Mesothelial cell of epicardium (in vitro differentiated cells): ENCODE results near the gene NFASC. TPM values are rescaled to one million over a fixed set of nuclear protein-coding genes. Genes with fewer than 3 reads are reported as not detected.

Source experiments
- DNase-seq, 2 experiments: peaks; one replicate each; pipeline ENCODE4 v3.0.0; 2021; ENCODE audit warnings: low spot score in 2 of 2; ENCODE audit not compliant: unreplicated experiment in 2 of 2
- H3K27ac Mint-ChIP-seq: 2 replicates; pipeline ENCODE4 v1.8.0; 2021; ENCODE audit warnings: mixed read lengths
- H3K27me3 Mint-ChIP-seq: 2 replicates; pipeline ENCODE4 v1.8.0; 2021; ENCODE audit warnings: low read depth, mixed read lengths
- H3K36me3 Mint-ChIP-seq: 2 replicates; pipeline ENCODE4 v1.8.0; 2021; ENCODE audit warnings: mixed read lengths
- H3K4me1 Mint-ChIP-seq: 2 replicates; pipeline ENCODE4 v1.8.0; 2021; ENCODE audit warnings: mixed read lengths
- H3K4me3 Mint-ChIP-seq: 2 replicates; pipeline ENCODE4 v1.8.0; 2021; ENCODE audit warnings: mild to moderate bottlenecking, moderate library complexity, mixed read lengths
- H3K9me3 Mint-ChIP-seq: 2 replicates; pipeline ENCODE4 v1.8.0; 2021; ENCODE audit warnings: mixed read lengths
- total RNA-seq: library from RNA; stranded (reverse); gene quantifications from 3 replicates; pipeline ENCODE4 v1.2.1, GENCODE V29; 2021
- TF ChIP-seq, protein P1 (sequence below): fragments of 200-600 bp; sonication (generic); IDR thresholded peaks from one replicate; pipeline ENCODE4 v1.5.0; 2021; ENCODE audit warnings: antibody characterized with exemption; ENCODE audit not compliant: unreplicated experiment

NFASC gene
- total RNA-seq, 1 donor from 2014 or later = 0.72 TPM

DNA sequence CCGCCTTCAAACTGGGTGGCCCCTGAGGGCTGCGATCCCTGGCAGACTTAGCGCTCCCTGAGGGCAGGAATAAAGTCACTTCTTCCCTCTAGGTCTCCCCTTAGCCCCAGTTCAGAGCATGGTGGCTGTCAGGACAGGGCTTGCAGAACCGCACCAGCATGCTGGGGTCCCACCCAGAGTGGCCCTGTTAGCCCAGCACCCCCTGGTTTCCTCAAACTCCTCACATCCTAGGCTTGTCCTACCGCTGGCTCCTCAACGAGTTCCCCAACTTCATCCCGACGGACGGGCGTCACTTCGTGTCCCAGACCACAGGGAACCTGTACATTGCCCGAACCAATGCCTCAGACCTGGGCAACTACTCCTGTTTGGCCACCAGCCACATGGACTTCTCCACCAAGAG lies 188.2 kb downstream of the NFASC start:
- peaks cover 23% of the 10 kb centered on the region for H3K27me3 Mint-ChIP-seq
- H3K9me3 Mint-ChIP-seq = no peaks in the 10 kb centered on the region
- DNase-seq = no peak
- TF ChIP-seq, protein P1, sequence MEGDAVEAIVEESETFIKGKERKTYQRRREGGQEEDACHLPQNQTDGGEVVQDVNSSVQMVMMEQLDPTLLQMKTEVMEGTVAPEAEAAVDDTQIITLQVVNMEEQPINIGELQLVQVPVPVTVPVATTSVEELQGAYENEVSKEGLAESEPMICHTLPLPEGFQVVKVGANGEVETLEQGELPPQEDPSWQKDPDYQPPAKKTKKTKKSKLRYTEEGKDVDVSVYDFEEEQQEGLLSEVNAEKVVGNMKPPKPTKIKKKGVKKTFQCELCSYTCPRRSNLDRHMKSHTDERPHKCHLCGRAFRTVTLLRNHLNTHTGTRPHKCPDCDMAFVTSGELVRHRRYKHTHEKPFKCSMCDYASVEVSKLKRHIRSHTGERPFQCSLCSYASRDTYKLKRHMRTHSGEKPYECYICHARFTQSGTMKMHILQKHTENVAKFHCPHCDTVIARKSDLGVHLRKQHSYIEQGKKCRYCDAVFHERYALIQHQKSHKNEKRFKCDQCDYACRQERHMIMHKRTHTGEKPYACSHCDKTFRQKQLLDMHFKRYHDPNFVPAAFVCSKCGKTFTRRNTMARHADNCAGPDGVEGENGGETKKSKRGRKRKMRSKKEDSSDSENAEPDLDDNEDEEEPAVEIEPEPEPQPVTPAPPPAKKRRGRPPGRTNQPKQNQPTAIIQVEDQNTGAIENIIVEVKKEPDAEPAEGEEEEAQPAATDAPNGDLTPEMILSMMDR = no peak
- H3K4me3 Mint-ChIP-seq = no peak overlapping the region
- H3K4me1 Mint-ChIP-seq = peaks cover 4% of the 10 kb centered on the region
- no peak overlapping the region for H3K27ac Mint-ChIP-seq
- H3K36me3 Mint-ChIP-seq = no peaks in the 10 kb centered on the region

DNA sequence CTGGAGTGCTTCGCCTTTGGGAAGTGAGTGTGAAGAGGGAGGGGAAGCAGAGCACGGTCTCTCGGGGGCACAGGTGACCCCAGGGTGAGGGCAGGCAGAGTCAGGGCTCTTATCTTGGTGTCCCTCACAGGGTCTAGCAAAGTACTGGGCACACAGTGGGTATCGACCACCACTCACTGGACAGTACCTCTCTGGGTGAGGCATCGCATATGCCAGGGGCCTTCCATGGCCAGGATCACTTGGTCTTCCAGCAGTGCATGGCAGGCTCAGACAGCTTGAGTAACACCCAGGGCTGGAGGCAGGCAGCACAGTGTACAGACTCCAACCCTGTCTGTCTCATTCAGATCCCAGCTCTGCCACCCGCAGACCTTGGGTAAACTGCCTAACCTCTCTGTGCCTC lies 189.0 kb downstream of the NFASC start:
- no peak for DNase-seq
- H3K4me1 Mint-ChIP-seq = peaks cover 4% of the 10 kb centered on the region
- no peaks in the 10 kb centered on the region for H3K36me3 Mint-ChIP-seq
- TF ChIP-seq, protein P1 = no peak
- no peak overlapping the region for H3K27ac Mint-ChIP-seq
- no peak overlapping the region for H3K4me3 Mint-ChIP-seq
- H3K27me3 Mint-ChIP-seq = peaks cover 18% of the 10 kb centered on the region
- H3K9me3 Mint-ChIP-seq = no peaks in the 10 kb centered on the region

DNA sequence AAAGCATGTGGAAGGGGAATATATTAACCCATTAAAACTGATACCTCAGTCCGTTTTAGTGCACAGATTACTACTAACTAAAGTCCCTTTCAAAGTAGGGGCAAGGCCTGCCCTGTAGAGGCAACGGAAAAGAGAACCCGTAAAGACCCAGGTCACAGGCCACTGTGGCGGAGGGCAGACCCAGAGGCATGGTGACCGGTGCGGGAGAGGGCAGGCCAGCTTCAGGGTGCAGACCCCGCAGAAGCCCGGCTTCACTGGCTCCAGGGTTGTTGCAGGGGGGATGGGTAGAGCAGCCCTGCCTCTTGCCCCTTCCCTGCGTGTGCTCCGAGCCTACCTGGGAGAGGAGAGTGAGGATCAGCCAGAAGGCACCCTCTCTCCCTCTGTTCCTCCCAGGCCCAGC lies 190.1 kb downstream of the NFASC start:
- no peak overlapping the region for H3K4me3 Mint-ChIP-seq
- no peak for DNase-seq
- TF ChIP-seq, protein P1 = no peak
- H3K4me1 Mint-ChIP-seq = peaks cover 4% of the 10 kb centered on the region
- no peak overlapping the region for H3K27ac Mint-ChIP-seq
- H3K9me3 Mint-ChIP-seq = no peaks in the 10 kb centered on the region
- H3K27me3 Mint-ChIP-seq = peaks cover 9% of the 10 kb centered on the region
- H3K36me3 Mint-ChIP-seq = no peaks in the 10 kb centered on the region

DNA sequence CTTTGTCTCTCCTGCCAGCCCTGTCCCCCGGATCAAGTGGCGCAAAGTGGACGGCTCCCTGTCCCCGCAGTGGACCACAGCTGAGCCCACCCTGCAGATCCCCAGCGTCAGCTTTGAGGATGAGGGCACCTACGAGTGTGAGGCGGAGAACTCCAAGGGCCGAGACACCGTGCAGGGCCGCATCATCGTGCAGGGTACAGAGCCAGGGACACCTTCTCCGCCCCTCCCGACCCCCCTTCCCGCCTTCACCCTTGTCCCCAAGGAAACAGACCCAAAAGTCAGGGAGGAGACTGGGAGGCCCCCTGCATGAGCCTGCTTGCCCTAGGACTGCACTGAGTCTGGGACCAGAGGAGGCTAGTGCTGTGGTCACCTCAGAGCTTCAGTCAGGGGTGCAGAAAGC lies 190.6 kb downstream of the NFASC start:
- Mint-ChIP-seq H3K27me3 (peaks cover 7% of the 10 kb centered on the region), H3K27ac (no peak overlapping the region), H3K9me3 (no peaks in the 10 kb centered on the region), H3K36me3 (no peaks in the 10 kb centered on the region), H3K4me1 (peaks cover 4% of the 10 kb centered on the region), H3K4me3 (no peak overlapping the region)
- TF ChIP-seq, protein P1 = no peak
- DNase-seq = no peak

DNA sequence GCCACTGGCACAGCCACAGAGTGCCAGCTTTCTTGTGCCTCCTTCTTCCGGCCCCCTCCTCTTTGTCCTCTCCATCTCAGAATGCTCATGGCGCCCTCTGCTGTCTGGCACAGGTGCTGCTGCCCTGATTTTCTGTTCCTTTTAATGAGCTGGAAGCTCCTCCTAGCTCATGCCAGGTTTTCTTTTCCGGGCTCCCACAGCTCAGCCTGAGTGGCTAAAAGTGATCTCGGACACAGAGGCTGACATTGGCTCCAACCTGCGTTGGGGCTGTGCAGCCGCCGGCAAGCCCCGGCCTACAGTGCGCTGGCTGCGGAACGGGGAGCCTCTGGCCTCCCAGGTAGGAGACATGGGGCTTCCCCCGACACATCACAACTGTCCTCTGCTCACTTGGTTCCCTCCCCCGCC lies 191.0 kb downstream of the NFASC start:
- DNase-seq = peak; percentile 58 to 89
- no peak overlapping the region for H3K27ac Mint-ChIP-seq
- peaks cover 7% of the 10 kb centered on the region for H3K27me3 Mint-ChIP-seq
- peaks cover 4% of the 10 kb centered on the region for H3K4me1 Mint-ChIP-seq
- H3K9me3 Mint-ChIP-seq = no peaks in the 10 kb centered on the region
- no peak overlapping the region for H3K4me3 Mint-ChIP-seq
- no peaks in the 10 kb centered on the region for H3K36me3 Mint-ChIP-seq
- TF ChIP-seq, protein P1 = peak; percentile 78

DNA sequence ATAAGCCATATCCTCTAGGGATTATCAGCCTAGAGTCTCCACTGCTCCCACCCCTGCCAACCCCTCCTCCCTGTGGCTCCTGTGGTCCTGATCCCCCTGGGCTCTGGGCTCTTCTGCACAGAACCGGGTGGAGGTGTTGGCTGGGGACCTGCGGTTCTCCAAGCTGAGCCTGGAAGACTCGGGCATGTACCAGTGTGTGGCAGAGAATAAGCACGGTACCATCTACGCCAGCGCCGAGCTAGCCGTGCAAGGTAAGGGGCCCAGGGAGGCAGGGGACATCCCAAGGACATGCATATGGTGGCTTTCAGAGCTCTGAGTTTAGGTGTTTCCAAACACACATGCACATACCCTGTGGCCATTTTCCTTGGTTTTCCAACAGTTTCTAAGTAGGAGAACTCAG lies 191.7 kb downstream of the NFASC start:
- Mint-ChIP-seq H3K27me3 (peaks cover 2% of the 10 kb centered on the region), H3K27ac (no peak overlapping the region), H3K4me1 (peaks cover 4% of the 10 kb centered on the region), H3K9me3 (no peaks in the 10 kb centered on the region), H3K4me3 (no peak overlapping the region), H3K36me3 (no peaks in the 10 kb centered on the region)
- no peak for DNase-seq
- TF ChIP-seq, protein P1 = no peak
